Measurements from ENCODE around the gene TLR5.

DNA sequence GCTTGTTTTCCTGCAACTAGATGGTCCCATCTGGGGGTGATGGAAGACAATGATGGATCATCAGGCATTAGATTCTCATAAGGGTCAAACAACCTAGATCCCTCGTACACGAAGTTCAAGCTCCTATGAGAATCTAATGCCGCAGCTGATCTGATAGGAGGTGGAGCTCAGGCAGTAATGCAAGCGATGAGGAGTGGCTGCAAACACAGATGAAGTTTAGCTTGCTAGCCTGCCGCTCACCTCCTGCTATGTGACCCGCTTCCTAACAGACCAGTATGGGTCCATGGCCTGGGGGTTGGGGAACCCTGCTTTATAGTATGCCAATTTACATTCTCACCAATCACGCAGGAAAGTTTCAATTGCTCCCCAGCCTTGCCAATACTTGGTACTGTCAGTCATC is 37.5 kb downstream of the TLR5 start:
- TF ChIP-seq, protein P1, sequence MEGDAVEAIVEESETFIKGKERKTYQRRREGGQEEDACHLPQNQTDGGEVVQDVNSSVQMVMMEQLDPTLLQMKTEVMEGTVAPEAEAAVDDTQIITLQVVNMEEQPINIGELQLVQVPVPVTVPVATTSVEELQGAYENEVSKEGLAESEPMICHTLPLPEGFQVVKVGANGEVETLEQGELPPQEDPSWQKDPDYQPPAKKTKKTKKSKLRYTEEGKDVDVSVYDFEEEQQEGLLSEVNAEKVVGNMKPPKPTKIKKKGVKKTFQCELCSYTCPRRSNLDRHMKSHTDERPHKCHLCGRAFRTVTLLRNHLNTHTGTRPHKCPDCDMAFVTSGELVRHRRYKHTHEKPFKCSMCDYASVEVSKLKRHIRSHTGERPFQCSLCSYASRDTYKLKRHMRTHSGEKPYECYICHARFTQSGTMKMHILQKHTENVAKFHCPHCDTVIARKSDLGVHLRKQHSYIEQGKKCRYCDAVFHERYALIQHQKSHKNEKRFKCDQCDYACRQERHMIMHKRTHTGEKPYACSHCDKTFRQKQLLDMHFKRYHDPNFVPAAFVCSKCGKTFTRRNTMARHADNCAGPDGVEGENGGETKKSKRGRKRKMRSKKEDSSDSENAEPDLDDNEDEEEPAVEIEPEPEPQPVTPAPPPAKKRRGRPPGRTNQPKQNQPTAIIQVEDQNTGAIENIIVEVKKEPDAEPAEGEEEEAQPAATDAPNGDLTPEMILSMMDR (IDR thresholded peaks at IDR 0.05; ENCODE audit: low read length), result no peak
- TF ChIP-seq EZH2 (IDR thresholded peaks at IDR 0.05; ENCODE audit: borderline replicate concordance, low read length), result no peak

All from OCI-LY1 (cell line).